CD14-positive monocyte (primary cell): ENCODE measurements around the gene USP15. TPM values are rescaled to one million over a fixed set of nuclear protein-coding genes. Genes with fewer than 3 reads are reported as not detected.
"Not testable (repeated sequence)": the region's sequence is repeated elsewhere in the genome, so short reads cannot be mapped to it uniquely, and the experiment has no call there.

Experiments
- DNase-seq, 3 donors: peaks; one replicate each; pipeline ENCODE4 v3.0.0-alpha.2; 2011 to 2022
- H2AFZ ChIP-seq: 2 replicates; pipeline ENCODE4 v1.6.0; 2012; ENCODE audit warnings: mild to moderate bottlenecking, low read depth, low read length, inconsistent platforms; ENCODE audit not compliant: insufficient read depth, poor library complexity, severe bottlenecking
- H3K27ac ChIP-seq, 2 donors: 1 replicate in 1 of 2; 2 replicates in 1 of 2; pipeline ENCODE4 v1.5.1; 2012 to 2013; ENCODE audit warnings: low read length in 2 of 2, control low read depth in 1 of 2, inconsistent platforms in 1 of 2, low read depth in 1 of 2, mild to moderate bottlenecking in 1 of 2
- H3K27me3 ChIP-seq, 2 donors: one replicate each; pipeline versions ENCODE4 v1.6.0 to v1.6.1; 2011 to 2013; ENCODE audit warnings: low read length in 2 of 2; ENCODE audit not compliant: control insufficient read depth in 2 of 2, insufficient read depth in 2 of 2
- H3K36me3 ChIP-seq, 2 donors: replicated peaks in 1 of 2; 1 replicate in 1 of 2; 2 replicates in 1 of 2; pipeline versions ENCODE4 v1.5.1 to v1.6.1; 2012 to 2013; ENCODE audit warnings: low read length in 2 of 2, control low read depth in 1 of 2, inconsistent platforms in 1 of 2, mild to moderate bottlenecking in 1 of 2; ENCODE audit not compliant: insufficient read depth in 2 of 2, control insufficient read depth in 1 of 2
- H3K4me1 ChIP-seq, 2 donors: 1 replicate in 1 of 2; 2 replicates in 1 of 2; pipeline versions ENCODE4 v1.5.1 to v1.6.1; 2012 to 2013; ENCODE audit warnings: low read length in 2 of 2, control low read depth in 1 of 2, inconsistent platforms in 1 of 2, mild to moderate bottlenecking in 1 of 2, moderate library complexity in 1 of 2; ENCODE audit not compliant: insufficient read depth in 2 of 2, control insufficient read depth in 1 of 2
- H3K4me2 ChIP-seq: replicated peaks from 2 replicates; pipeline ENCODE3; 2012; ENCODE audit warnings: low read length, moderate library complexity, mild to moderate bottlenecking; ENCODE audit not compliant: poor library complexity, severe bottlenecking; ENCODE audit errors: extremely low read depth
- H3K4me3 ChIP-seq, 3 experiments: fragments of 200-600 bp in 1 of 3; sonication (generic) in 1 of 3; replicated peaks in 1 of 3; 1 replicate in 2 of 3; 2 replicates in 1 of 3; pipeline ENCODE4 v1.5.1; 2011 to 2013; ENCODE audit warnings: low read length in 3 of 3, mild to moderate bottlenecking in 3 of 3, control low read depth in 2 of 3, low read depth in 2 of 3, inconsistent platforms in 1 of 3, moderate library complexity in 1 of 3
- H3K79me2 ChIP-seq: 2 replicates; pipeline ENCODE4 v1.6.0; 2012; ENCODE audit warnings: mild to moderate bottlenecking, control low read depth, inconsistent platforms, low read length, moderate library complexity; ENCODE audit not compliant: insufficient read depth
- H3K9ac ChIP-seq: 2 replicates; pipeline ENCODE4 v1.6.0; 2017; ENCODE audit warnings: low read length, mild to moderate bottlenecking; ENCODE audit not compliant: insufficient read depth, poor library complexity, severe bottlenecking
- H3K9me3 ChIP-seq, 2 donors: replicated peaks in 1 of 2; 1 replicate in 1 of 2; 2 replicates in 1 of 2; pipeline versions ENCODE4 v1.5.1 to v1.6.1; 2012 to 2013; ENCODE audit warnings: low read length in 2 of 2, control low read depth in 1 of 2; ENCODE audit not compliant: control insufficient read depth in 1 of 2, insufficient read depth in 1 of 2
- H4K20me1 ChIP-seq: 2 replicates; pipeline ENCODE4 v1.6.0; 2012; ENCODE audit warnings: mild to moderate bottlenecking, low read length, control low read depth, moderate library complexity; ENCODE audit not compliant: insufficient read depth
- H3K27ac Mint-ChIP-seq, 7 donors: one replicate each; pipeline ENCODE4 v1.8.0; 2020; ENCODE audit warnings: mild to moderate bottlenecking in 7 of 7, mixed read lengths in 7 of 7, moderate library complexity in 6 of 7, inconsistent platforms in 2 of 7
- H3K27me3 Mint-ChIP-seq, 3 donors: one replicate each; pipeline ENCODE4 v1.8.0; 2021 to 2022; ENCODE audit warnings: low read depth in 3 of 3, mild to moderate bottlenecking in 3 of 3, mixed read lengths in 3 of 3, moderate library complexity in 3 of 3, inconsistent platforms in 1 of 3
- H3K36me3 Mint-ChIP-seq, 2 donors: one replicate each; pipeline ENCODE4 v1.8.0; 2020; ENCODE audit warnings: mixed read lengths in 2 of 2, inconsistent platforms in 1 of 2, mild to moderate bottlenecking in 1 of 2
- H3K4me1 Mint-ChIP-seq: one replicate; pipeline ENCODE4 v1.8.0; 2020; ENCODE audit warnings: mild to moderate bottlenecking, mixed read lengths
- H3K4me3 Mint-ChIP-seq, 2 donors: one replicate each; pipeline ENCODE4 v1.8.0; 2020; ENCODE audit warnings: mild to moderate bottlenecking in 2 of 2, mixed read lengths in 2 of 2, moderate library complexity in 1 of 2
- H3K9me3 Mint-ChIP-seq, 7 donors: one replicate each; pipeline ENCODE4 v1.8.0; 2020 to 2022; ENCODE audit warnings: mixed read lengths in 7 of 7, mild to moderate bottlenecking in 6 of 7, moderate library complexity in 6 of 7, inconsistent platforms in 2 of 7
- CTCF ChIP-seq: fragments of 200-600 bp; IDR thresholded peaks from one replicate; pipeline ENCODE4 v1.8.0; 2022; ENCODE audit warnings: antibody characterized with exemption, mild to moderate bottlenecking
- WGBS: methylation state at CpG from one replicate; pipeline ENCODE4 v1.1.5; 2013; ENCODE audit warnings: missing lambda C conversion rate; ENCODE audit not compliant: insufficient coverage; 5-methylcytosine and 5-hydroxymethylcytosine counted together
- intact Hi-C, 2 donors: fragments of 100-400 bp; cut with micrococcal nuclease; formaldehyde crosslinking; loops; one replicate each; pipeline versions ENCODE4 v1.15.0 to v1.15.1; 2023
- polyA plus RNA-seq, 3 donors: library from polyadenylated mRNA; depleted of rRNA in 1 of 3; unstranded in 2 of 3; stranded (reverse) in 1 of 3; fragments of 300-500 nt in 2 of 3; fragments of >200 nt in 1 of 3; fragmentation: Illumina TruSeq in 2 of 3; gene quantifications; 1 replicate in 2 of 3; 2 replicates in 1 of 3; pipeline ENCODE4 v1.2.3, GENCODE V29; 2012 to 2021

Gene USP15
- polyA plus RNA-seq, 3 donors, result 146 to 449 (median 180) TPM

DNA sequence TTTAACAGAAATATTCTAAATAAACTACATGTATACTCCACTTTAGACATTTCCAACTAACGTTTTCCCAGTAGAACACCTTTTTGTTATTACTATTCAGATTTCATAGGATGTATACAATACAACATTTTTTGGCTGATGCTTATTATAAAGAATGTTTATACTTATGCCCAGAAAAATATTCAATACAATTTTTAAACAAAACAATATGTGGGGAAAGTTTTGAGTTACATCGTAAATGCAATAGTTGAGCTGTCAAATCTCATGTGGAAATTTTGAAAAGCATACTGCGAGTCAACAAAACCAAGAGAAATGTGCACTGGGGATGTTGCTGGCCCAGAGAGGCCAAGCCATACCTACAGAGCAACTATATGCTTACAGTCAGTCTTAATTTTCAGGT, 188.2 kb downstream of the USP15 start:
- no peak overlapping the region for H2AFZ ChIP-seq
- peaks cover 10 to 15% of the 10 kb centered on the region in 2 donors for H3K9me3 ChIP-seq
- no peak overlapping the region for H3K27ac ChIP-seq
- no peak overlapping the region for H3K4me3 Mint-ChIP-seq
- H3K9ac ChIP-seq, result no peak overlapping the region
- H3K36me3 Mint-ChIP-seq, result no peaks in the 10 kb centered on the region
- H3K27me3 Mint-ChIP-seq, result peaks cover 0 to 3% (median 2%) of the 10 kb centered on the region in 3 donors
- H3K4me1 Mint-ChIP-seq, result no peaks in the 10 kb centered on the region
- no peaks in the 10 kb centered on the region for H4K20me1 ChIP-seq
- H3K4me3 ChIP-seq, result no peak overlapping the region
- H3K9me3 Mint-ChIP-seq, result peaks cover 13 to 33% (median 21%) of the 10 kb centered on the region in 7 donors
- no CpG with 5 or more reads among the region's 3 CpGs for WGBS
- intact Hi-C loops, result no loop called here
- TF ChIP-seq CTCF, result no peak
- H3K4me1 ChIP-seq, result no peaks in the 10 kb centered on the region
- no peaks in the 10 kb centered on the region for H3K36me3 ChIP-seq
- no peaks in the 10 kb centered on the region for H3K79me2 ChIP-seq
- no peaks in the 10 kb centered on the region for H3K27me3 ChIP-seq
- no peak overlapping the region for H3K27ac Mint-ChIP-seq
- no peak overlapping the region for H3K4me2 ChIP-seq
- DNase-seq, result no peak

DNA sequence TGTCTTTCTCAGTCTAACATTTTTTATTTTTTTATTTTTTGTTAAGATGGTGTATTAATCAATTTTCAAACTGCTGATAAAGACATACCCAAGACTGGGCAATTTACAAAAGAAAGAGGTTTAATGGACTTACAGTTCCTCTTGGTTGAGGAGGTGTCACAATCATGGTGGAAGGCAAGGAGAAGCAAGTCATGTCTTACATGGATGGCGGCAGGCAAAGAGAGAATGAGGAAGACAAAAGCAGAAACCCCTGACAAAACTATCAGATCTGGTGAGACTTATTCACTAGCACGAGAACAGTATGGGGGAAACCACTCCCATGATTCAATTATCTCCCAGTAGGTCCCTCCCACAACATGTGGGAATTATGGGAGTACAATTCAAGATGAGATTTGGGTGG, 195.2 kb downstream of the USP15 start:
- H3K27me3 ChIP-seq, H3K36me3 Mint-ChIP-seq, H2AFZ ChIP-seq, DNase-seq, H3K27ac ChIP-seq, H3K9ac ChIP-seq, H3K4me3 ChIP-seq, H3K27me3 Mint-ChIP-seq, H3K4me1 ChIP-seq, H3K4me2 ChIP-seq, H3K4me1 Mint-ChIP-seq, H3K4me3 Mint-ChIP-seq, intact Hi-C loops, H4K20me1 ChIP-seq, H3K79me2 ChIP-seq, H3K36me3 ChIP-seq: not testable (repeated sequence)
- peaks cover 7 to 20% of the 10 kb centered on the region in 2 donors for H3K9me3 ChIP-seq
- Mint-ChIP-seq H3K27ac (peak overlapping the region in 1 of 7 donors; percentile 65), H3K9me3 (peaks cover 12 to 28% (median 25%) of the 10 kb centered on the region in 7 donors)
- WGBS, result no CpG with 5 or more reads among the region's 2 CpGs
